ELF-1 (cell line): ENCODE results near the gene TRIM33.
A peak's percentile ranks its signal among the peaks of the same experiment; 100 is the strongest.
"Not testable (repeated sequence)": the region's sequence is repeated elsewhere in the genome, so short reads cannot be mapped to it uniquely, and the experiment has no call there.

Experiments used
- DNase-seq: peaks from one replicate; pipeline ENCODE4 v3.0.0-alpha.2; 2016; ENCODE audit warnings: low read depth, low spot score

TRIM33 gene

DNA sequence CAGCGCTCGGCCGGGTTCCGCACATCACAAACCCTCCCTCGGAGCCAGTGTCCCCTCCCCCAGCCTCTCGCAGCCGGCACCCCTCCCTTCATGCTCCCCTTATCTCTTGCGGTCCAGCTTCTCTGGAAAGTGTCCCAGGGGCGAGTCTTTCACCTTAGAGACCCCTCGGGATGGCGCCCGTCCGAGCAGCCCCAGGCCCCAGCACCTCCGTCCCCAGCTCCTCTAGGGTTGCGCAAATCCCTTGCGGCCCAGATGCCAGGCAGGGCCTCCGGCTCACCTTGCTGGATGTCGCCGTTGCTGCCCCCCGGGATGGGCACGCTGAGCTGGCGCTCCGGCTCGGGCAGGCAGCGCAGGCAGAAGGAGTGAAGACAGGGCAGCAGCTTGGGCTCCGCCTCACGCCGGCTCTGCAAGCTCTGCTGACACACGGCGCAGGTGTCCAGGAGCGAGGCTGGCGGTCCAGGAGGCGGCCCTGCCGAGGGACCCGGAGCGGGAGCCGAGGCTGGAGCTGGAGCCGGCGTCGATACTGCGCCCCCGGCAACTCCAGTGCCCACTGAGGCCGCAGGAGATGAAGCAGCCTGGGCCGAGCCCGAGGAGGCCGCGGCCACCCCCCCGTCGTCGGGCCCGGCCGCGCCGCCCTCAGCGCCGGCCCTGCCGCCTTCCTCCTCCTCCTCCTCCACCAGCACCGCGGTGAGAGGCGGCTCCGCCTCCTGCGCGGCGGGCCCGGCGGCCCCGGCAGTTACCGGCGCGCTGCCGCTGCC is 550 bp downstream of the TRIM33 start:
- peak; percentile 60 for DNase-seq

DNA sequence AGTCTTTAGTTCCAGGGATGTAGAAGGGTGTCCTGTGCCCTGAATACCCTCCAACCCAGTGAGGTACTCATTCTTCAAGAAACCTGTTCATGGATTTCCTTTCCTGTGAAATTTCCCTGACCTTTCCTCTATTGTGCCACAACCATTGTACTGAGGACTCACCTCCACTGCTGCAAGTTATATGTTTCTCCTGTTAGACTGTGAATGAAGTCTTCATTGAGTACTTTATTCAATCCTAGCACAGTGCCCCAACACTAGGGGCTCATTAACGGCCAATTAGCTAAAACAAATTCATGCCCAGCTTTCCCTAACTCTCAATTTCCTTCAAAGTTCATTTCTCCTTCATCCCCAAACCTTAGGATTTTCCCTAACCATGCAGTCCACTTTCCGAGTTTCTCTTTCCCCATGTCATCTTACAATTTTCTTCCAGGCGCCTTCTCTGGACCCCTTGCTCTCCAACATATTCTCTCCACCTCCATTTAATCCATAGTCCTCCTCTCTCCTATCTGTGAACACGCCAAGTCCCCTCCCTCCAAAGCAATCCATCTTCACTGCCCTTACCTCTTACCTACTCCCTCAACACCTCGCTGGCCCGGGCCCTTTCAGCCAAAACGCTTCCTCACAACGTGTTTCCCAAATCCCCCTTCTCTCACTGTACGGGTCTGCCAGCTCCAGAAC is 1.3 kb downstream of the TRIM33 start:
- no peak for DNase-seq

DNA sequence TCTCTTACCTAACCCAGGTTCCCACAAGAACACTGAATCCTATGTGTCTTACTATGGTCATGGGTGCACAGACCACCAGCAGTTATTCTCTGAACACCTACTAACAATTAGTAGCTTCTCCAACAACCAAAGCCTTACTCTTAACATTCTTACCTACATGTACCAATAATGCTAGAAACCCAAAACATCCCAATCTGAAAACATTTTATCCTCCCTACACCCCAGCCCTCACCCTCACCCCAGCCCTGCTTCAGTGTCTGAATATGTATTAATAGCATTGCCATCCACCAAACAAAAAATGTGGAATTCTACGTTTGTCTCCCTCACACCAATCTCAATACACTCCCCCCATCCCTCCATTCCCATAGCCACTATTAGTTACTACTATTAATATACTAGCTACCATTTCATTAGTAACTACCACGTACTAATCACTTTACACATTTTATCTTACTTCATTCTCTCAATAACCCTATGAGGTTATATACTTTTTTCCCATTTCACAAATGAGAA is 2.6 kb downstream of the TRIM33 start:
- DNase-seq: no peak

DNA sequence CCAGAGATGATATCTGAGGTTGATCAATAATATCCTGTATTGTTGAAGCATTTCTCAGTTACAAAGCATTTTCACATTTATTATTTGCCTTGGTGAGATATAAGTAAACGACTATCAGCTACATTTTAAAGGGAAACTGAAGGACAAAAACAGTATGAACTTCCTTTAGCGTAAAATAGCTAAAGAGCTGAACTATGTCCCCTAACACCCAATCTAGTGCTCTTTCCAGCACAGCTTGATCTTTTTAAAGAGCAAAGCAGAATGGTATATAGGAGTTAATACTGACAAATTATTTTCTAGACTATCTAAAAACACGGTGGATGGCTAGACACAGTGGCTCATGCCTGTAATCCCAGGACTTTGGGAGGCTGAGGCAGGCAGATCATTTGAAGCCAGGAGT is 3.5 kb downstream of the TRIM33 start:
- no peak for DNase-seq

DNA sequence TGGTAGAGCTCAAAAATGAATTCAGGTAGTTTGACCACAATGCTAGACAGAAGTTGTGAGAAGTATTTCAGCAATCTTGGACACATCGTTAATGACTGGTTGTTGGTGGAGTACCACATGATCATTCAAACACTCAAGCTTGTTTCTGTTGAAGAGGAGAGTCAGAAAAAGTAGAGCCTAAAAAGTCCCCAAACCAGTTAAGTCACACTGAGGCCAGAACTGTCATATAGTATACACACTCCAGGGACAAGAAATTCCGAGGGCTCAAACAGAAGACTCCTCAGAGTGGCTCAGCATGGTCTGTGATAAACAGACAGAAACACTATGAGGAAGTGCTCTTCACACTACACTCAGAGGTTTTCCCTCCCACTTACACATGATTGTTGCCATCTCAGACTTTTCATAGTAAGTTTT is 5.8 kb downstream of the TRIM33 start:
- peak; percentile 46 for DNase-seq

DNA sequence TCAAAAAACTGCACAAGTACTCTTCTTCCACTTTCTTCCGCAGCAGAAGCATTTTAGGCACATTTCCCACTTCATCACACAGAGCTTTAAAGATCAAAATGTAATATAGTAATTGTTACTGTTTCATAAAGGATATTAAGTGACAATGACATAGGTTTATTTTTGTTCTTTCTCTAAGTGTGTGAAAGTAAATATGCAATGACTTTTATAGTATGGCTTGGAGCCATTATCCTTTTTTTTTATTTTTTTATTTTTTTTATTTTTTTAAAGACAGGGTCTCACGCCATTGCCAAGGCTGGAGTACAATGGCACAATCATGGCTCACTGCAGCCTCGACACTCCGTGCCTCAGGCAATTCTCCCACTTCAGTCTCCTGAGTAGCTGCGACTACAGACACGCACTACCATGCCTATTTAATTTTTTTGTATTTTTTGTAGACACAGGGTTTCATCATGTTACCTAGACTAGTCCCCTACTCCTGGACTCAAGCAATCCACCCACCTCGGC is 7.0 kb downstream of the TRIM33 start:
- DNase-seq: no peak

DNA sequence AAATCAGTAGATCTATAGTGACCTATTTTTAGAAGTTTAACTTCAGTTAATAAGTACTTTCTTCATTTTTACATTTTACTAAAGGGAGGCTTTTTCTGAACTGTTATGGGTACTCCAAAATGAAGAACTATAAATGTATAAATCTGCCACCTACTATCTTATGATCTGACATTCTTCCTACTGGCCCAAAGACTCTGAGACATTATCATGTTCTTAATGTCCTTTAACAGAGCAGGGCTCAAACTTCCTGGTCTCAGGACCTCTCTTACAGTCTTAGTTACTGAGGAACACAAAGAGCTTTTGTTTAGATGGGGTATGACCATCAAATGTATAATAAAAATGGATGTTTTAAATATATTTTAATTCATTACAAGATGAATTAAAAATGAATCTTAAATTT is 8.9 kb downstream of the TRIM33 start:
- no peak for DNase-seq

DNA sequence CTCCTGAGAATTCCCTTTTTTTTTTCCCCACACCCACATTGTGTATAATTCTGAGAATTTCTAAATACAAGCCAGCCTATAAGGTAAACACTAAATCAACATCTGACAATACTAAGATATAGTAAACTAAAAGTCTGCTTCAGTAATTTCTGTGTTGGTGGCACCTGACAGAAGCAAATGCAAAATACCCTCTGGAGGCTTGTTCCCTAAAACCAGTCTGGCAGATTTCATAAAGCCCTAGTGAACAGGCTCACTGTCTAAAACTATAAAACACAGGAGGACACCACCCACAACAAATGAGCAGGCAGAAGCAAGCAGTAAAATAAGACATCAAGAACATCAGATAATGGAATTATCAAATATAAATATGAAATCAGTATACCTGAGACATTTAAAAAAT is 11.5 kb downstream of the TRIM33 start:
- no peak for DNase-seq

DNA sequence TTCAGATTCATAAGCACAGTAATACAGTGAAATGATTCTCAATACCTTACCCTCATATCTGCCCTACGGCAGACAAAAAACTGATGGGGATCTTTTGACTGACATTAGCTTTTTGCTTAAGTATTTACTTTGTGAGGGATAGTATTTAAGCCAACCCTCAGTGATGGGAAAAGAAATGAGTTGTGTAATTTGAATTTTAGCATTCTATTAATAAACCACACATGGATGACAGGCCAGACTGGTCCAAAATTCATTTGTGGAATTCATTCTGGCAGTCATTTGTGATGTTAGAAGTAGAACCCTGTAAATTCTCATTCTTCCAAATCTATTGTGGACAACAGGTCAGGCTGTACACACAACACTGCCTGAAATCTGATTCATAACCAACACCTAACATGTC is 14.9 kb downstream of the TRIM33 start:
- DNase-seq: no peak

DNA sequence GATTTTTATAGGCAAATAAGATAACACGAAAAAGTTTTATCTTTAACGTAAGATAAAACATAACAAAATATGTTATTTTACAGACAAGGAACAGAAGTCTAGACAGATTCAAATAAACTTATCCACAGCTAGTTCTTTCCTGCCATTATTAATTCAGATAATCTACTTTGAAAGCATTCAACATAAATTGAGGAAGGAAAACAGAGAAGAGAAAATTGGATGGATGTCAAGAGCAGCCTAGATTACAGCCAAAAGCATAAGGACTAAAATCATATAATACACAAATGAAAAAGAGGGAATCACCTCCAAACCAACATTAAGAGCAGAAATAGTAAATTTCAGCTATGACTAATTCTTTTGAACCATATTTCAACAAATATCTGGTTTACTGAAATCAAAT is 15.5 kb downstream of the TRIM33 start:
- no peak for DNase-seq

DNA sequence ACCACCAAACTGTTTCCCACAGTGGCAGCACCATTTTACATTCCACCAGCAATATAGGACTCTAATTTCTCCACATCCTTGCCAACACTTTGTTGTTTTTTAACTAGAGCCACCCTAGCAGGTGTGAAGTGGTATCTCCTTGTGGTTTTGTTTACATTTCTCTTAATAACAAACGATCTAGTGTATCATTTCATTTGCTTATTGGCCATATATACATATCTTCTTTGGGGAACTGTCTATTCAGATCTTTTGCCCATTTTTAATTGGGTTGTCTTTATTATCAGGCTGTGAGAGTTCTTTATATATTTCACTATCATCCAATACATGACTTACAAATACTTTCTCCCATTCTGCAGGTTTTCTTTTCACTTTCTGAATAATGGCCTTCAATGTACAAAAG is 18.0 kb downstream of the TRIM33 start:
- DNase-seq: no peak

DNA sequence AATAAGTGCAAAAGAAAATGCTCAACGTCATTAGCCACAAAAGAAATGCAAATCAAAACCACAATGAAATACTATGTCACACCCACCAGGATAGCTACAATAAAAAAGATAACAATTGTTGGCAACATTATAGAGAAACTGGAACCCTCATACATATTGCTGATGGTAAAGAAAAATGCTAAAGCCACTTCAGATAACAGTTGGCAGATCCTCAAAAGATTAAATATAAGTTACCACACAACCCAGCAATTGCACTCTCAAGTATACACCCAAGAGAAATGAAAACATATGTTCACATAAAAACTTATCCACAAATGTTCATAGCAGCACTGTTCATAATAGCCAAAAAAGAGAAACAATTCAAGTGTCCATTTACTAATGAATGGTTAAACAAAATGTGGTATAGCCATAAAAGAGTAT is 20.7 kb downstream of the TRIM33 start:
- no peak for DNase-seq

DNA sequence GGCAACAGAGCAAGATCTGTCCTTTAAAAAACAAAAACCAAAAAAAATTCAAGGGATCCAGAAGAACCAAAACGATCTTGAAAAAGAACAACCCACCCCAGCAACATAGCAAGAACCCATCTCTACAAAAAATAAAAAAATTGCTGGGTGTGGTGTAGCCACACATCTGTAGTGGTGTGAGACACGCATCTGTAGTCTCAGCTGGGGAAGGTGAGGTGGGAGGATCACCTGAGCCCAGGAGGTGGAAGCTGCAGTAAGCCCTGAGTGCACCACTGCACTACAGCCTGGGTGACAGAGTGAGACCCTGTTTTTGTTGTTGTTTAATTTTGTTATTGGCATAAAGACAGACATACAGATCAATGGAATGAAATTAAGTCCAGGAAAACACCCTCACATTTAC is 22.3 kb downstream of the TRIM33 start:
- no peak for DNase-seq

DNA sequence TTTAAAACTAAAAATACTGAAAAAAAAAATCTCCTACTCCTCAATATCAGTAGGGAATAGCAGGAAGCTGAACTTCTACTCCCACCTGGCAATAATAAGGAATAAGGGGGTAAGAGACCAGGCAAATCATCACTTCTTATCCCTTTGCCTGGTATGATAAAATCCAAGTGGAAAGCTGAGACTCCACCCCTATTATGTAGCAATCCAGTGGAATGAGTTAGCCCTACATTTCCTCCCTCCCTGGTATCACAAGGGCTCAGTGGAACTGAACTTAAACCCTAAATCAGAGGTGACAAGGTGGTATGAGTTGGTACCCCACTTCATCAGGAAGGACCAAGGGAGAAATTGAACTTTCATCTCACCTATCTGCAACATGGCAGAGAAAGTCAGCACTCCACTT is 25.7 kb downstream of the TRIM33 start:
- no peak for DNase-seq

DNA sequence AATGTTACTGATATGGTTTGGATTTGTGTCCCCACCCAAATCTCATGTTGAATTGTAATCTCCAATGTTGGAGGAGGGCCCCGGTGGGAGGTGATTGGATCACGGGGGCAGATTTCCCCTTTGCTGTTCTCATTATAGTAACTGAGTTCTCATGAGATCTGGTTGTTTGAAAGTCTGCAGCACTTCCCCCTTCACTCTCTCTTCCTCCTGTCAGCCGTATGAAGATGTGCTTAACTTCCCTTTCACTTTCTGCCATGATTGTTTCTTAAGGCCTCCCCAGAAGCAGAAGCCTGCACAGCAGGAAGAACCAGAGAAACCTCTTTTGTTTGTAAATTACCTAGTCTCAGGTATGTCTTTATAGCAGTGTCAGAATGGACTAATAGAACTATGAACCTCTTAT is 28.4 kb downstream of the TRIM33 start:
- DNase-seq: peak; percentile 63

DNA sequence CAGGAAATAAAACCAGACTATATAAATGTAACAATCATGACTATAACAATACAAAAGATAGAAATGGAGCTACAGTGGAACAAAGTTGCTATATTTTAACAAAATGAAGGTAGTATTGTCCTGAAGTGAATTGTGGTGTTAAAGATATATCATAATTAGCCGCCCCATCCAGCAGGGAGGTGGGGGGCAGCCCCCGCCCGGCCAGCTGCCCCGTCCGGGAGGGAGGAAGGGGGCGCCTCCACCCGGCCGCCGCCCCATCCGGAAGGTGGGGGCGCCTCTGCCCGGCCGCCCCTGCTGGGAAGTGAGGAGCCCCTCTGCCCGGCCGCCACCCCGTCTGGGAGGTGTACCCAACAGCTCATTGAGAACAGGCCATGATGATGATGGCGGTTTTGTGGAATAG is 31.4 kb downstream of the TRIM33 start:
- not testable (repeated sequence) for DNase-seq

DNA sequence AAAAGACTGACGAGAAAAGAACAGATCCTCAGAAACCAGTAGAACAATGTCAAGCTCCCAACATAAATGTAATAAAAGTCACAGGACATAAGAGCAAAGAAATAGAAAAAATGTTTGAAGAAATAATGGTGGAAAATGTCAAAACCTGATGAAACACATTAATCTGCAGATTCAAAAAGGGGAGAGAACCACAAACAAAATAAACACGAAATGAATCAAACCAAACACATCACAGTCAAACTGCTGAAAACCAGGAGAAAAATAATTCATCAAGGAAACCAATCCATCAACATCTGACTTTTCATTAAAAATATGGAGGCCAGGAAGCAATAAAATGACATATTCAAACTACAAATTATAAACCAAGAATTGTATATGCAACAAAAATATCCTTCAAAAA is 31.9 kb downstream of the TRIM33 start:
- DNase-seq: no peak

DNA sequence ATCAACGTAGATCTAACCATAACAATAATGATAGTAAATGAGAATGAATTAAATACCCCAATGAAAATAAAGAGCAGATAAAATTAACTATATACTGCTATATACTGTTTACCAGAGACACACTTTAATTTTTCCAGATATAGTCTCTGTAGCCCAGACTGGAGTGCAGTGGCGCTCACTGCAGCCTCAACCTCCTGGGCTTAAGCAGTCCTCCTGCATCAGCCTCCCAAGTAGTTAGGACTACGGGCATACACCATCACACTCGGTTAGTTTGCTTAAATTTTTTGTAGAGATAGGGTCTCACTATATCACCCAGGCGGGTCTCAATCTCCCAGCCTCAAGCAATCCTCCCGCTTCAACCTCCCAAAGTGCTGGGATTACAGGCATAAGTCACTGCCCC is 37.2 kb downstream of the TRIM33 start:
- DNase-seq: no peak

DNA sequence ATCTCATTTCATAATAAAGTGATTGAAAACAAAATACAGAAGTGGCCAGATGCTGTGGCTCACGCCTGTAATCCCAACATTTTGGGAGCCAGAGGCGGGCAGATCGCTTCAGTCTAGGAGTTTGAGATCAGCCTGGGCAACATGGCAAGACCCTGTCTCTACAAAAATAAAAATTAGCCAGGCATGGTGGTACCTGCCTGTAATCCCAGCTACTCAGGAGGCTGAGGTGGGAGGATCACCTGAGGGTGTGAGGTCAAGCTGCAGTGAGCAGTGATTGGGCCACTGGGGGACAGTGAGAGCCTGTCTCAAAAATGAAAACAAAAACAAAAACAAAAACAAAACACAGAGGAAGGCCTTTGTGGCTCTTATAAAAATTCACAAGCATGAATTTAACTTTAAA is 38.6 kb downstream of the TRIM33 start:
- no peak for DNase-seq

DNA sequence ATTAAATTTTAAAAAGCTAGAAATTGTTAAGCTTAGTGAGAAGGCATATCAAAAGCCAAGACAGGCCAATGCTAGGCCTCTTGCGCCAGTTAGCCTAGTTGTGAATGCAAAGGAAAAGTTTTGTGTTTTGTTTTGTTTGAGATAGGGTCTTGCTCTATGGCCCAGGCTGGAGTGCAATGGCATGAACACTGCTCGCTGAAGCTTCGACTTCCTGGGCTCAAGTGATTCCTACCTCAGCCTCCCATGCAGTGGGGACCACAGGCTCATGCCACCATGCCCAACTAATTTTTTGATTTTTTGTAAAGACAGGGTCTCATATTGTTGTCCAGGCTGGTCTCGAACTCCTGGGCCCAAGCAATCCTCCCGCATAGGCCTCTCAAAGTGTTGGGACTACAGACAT is 40.3 kb downstream of the TRIM33 start:
- DNase-seq: no peak

DNA sequence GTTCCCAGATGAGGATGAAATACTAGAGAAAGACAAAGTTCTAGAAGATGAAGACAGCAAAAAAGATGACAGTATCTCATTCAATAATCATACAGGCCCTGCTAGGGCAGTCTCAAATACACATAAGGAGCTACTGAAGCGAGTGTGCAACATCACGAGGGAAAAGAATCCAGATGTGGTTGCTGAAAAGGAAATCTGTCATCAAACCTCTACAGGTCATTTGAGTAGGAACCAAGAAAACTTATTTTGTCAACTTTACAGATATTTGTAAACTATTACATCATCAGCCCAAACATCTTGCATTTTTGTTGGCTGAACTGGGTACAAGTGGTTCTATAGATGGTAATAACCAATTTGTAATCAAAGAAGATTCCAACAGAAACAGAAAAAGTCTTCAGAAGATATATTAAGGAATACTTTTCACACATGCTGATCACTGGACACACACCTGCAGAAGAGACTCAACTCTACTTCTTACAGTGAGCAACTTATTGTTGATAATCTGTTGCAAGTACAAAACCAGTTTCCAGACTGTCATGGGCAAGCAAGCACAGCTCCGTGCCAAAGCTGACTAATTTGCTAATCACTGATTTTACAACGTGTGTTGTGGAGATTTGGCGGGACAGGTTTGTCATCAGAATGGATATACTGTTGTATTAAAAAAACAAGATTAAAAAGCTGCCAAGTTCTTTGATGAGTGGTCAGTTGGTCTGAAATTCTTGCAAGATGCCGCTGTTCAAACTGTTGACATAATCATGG is 42.1 kb downstream of the TRIM33 start:
- no peak for DNase-seq

DNA sequence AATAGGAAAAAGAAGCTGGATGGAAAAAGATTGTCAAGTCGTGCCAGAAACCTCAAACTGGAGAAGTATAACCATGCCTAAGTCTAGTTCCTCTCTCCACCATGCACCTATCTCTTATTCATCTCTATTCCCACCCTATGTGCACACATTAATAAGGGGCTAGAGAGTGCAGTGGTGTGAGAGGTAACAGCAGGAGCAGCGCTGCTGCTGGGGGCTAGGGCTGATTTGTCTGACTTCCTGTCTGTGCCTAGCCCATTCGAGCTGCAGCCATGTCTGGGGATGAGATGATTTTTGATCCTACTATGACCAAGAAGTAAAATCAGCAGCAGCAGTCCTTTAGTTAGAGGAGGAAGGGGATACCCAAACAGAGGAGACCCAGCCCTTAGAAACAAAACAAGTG is 43.0 kb downstream of the TRIM33 start:
- no peak for DNase-seq
